A549 (cell line): ENCODE data around the gene TRAF4. TPM values are rescaled to one million over a fixed set of nuclear protein-coding genes. Genes with fewer than 3 reads are reported as not detected.

Source experiments
- ATAC-seq, 2 experiments: fragments of 200-7000 bp in 1 of 2; fragments of >200 bp in 1 of 2; cut with Nextera tagmentation in 1 of 2; cut with Tn5 transposase in 1 of 2; 3 replicates each; pipeline versions ENCODE4 v1.8.0 to v1.9.1; 2018 to 2020; ENCODE audit warnings: mild to moderate bottlenecking in 1 of 2, moderate library complexity in 1 of 2
- CTCF ChIA-PET: fragments of 300-600 bp; sonication (Branson Sonifier 250); formaldehyde crosslinking; extraction: SDS; loops from one replicate; lab custom pipeline; 2021; ENCODE audit warnings: antibody characterized with exemption, inconsistent platforms; lab: Yijun Ruan, JAX
- POLR2A ChIA-PET: fragments of 350-600 bp; formaldehyde crosslinking; extraction: SDS; loops from one replicate; lab custom pipeline; 2021; ENCODE audit warnings: antibody characterized with exemption, inconsistent platforms; lab: Yijun Ruan, JAX
- DNase-seq, 2 experiments: peaks; one replicate each; pipeline versions ENCODE4 v3.0.0 to v3.0.0-alpha.2; 2011 to 2016; ENCODE audit warnings: low read depth in 1 of 2, low spot score in 1 of 2
- FAIRE-seq: peaks from 2 replicates; lab custom pipeline; 2011; peaks lifted over from hg19 to GRCh38; lab: Jason Lieb, UNC
- H3K27ac ChIP-seq, 2 experiments: fragments of >200 bp; sonication (Bioruptor Twin); formaldehyde crosslinking; 3 replicates each; pipeline ENCODE4 v1.5.1; 2016 to 2017
- H3K4me1 ChIP-seq: fragments of >200 bp; sonication (Bioruptor Twin); formaldehyde crosslinking; 3 replicates; pipeline ENCODE4 v1.6.1; 2016
- H3K4me2 ChIP-seq: fragments of >200 bp; sonication (Bioruptor Twin); formaldehyde crosslinking; 3 replicates; pipeline ENCODE4 v1.6.1; 2016
- H3K4me3 ChIP-seq: fragments of >200 bp; sonication (Bioruptor Twin); formaldehyde crosslinking; 3 replicates; pipeline ENCODE4 v1.5.1; 2016
- H3K9me3 ChIP-seq: fragments of >200 bp; sonication (Bioruptor Twin); formaldehyde crosslinking; 3 replicates; pipeline ENCODE4 v1.6.1; 2016
- BHLHE40 ChIP-seq: IDR thresholded peaks from 2 replicates; pipeline ENCODE4 v1.6.1; 2012; ENCODE audit warnings: low read depth, low read length, inconsistent platforms
- CEBPB ChIP-seq, 2 experiments: fragments of >200 bp in 1 of 2; sonication (Bioruptor Twin) in 1 of 2; formaldehyde crosslinking in 1 of 2; IDR thresholded peaks; 2 replicates each; pipeline ENCODE4 v1.6.1; 2012 to 2016
- CHD2 ChIP-seq: fragments of 150-350 bp; IDR thresholded peaks from 2 replicates; pipeline ENCODE4 v1.6.1; 2014; ENCODE audit warnings: low read length; ENCODE audit not compliant: partially characterized antibody
- CHD4 ChIP-seq: fragments of 200-600 bp; sonication (generic); IDR thresholded peaks from 2 replicates; pipeline ENCODE4 v1.6.1; 2016; ENCODE audit warnings: antibody characterized with exemption, mild to moderate bottlenecking, borderline replicate concordance
- EHF ChIP-seq: fragments of 250-450 bp; sonication (Bioruptor Pico); IDR thresholded peaks from 2 replicates; pipeline ENCODE4 v1.5.0; 2020; ENCODE audit warnings: mild to moderate bottlenecking
- FOSB ChIP-seq: fragments of 250-450 bp; sonication (Bioruptor Pico); IDR thresholded peaks from 2 replicates; pipeline ENCODE4 v1.5.0; 2020; ENCODE audit warnings: mild to moderate bottlenecking, moderate library complexity
- GATA3 ChIP-seq: IDR thresholded peaks from 2 replicates; pipeline ENCODE4 v1.6.1; 2012; ENCODE audit warnings: borderline replicate concordance
- HOXA7 ChIP-seq: fragments of 250-450 bp; sonication (Bioruptor Pico); IDR thresholded peaks from 2 replicates; pipeline ENCODE4 v1.5.0; 2020; ENCODE audit warnings: mild to moderate bottlenecking, moderate library complexity
- HOXB5 ChIP-seq: fragments of 250-450 bp; sonication (Bioruptor Pico); IDR thresholded peaks from 2 replicates; pipeline ENCODE4 v1.5.0; 2020; ENCODE audit warnings: mild to moderate bottlenecking, moderate library complexity
- JUN ChIP-seq, 2 experiments: fragments of >200 bp; sonication (Bioruptor Twin); formaldehyde crosslinking; IDR thresholded peaks; 2 replicates in 1 of 2; 3 replicates in 1 of 2; pipeline ENCODE4 v1.6.1; 2016 to 2017
- KDM1A ChIP-seq: fragments of 200-600 bp; sonication (generic); IDR thresholded peaks from 2 replicates; pipeline ENCODE4 v1.6.1; 2016; ENCODE audit warnings: low read depth, mild to moderate bottlenecking
- KDM5A ChIP-seq: fragments of 200-600 bp; sonication (generic); IDR thresholded peaks from 2 replicates; pipeline ENCODE4 v1.6.1; 2016; ENCODE audit warnings: antibody characterized with exemption, mild to moderate bottlenecking
- NFE2L2 ChIP-seq: fragments of 150-350 bp; conservative IDR thresholded peaks from 2 replicates; pipeline ENCODE4 v1.6.1; 2014; ENCODE audit warnings: low read length
- PHF8 ChIP-seq: fragments of 200-600 bp; sonication (generic); IDR thresholded peaks from 2 replicates; pipeline ENCODE4 v1.6.1; 2016; ENCODE audit warnings: low read depth, mild to moderate bottlenecking, antibody characterized with exemption, moderate library complexity, borderline replicate concordance
- POLR2AphosphoS2 ChIP-seq: conservative IDR thresholded peaks from 2 replicates; pipeline ENCODE4 v1.6.1; 2012; ENCODE audit warnings: low read length, improper control_type of control experiment, inconsistent platforms
- RAD21 ChIP-seq, 2 experiments: fragments of >200 bp in 1 of 2; sonication (Bioruptor Twin) in 1 of 2; formaldehyde crosslinking in 1 of 2; IDR thresholded peaks in 1 of 2; conservative IDR thresholded peaks in 1 of 2; 2 replicates in 1 of 2; 3 replicates in 1 of 2; pipeline ENCODE4 v1.6.1; 2012 to 2018; ENCODE audit warnings: inconsistent platforms in 1 of 2
- SMC3 ChIP-seq: fragments of >200 bp; sonication (Bioruptor Twin); formaldehyde crosslinking; IDR thresholded peaks from 3 replicates; pipeline ENCODE4 v1.6.1; 2018; ENCODE audit warnings: inconsistent platforms
- TFCP2L1 ChIP-seq: fragments of 250-450 bp; sonication (Bioruptor Pico); IDR thresholded peaks from 2 replicates; pipeline ENCODE4 v1.5.0; 2021; ENCODE audit warnings: mild to moderate bottlenecking
- WGBS: methylation state at CpG from one replicate; pipeline ENCODE4 v1.1.6; 2017; ENCODE audit errors: missing lambda C conversion rate; 5-methylcytosine and 5-hydroxymethylcytosine counted together
- polyA plus RNA-seq, 4 experiments: library from polyadenylated mRNA; depleted of rRNA in 3 of 4; stranded (reverse); fragments of >200 nt; fragmentation: RNase III in 1 of 4; extraction: RNeasy Plus Mini Kit Qiagen cat#74134 plus additional on column Dnase treatment in 1 of 4; gene quantifications; 2 replicates in 3 of 4; 3 replicates in 1 of 4; pipeline ENCODE4 v1.2.3, GENCODE V29; 2011 to 2017
- TF ChIP-seq, protein P1 (sequence below): IDR thresholded peaks from 2 replicates; pipeline ENCODE4 v1.6.1; 2012
- TF ChIP-seq, protein P2 (sequence below): fragments of 200-600 bp; sonication (generic); IDR thresholded peaks from 2 replicates; pipeline ENCODE4 v1.6.1; 2016; ENCODE audit warnings: antibody characterized with exemption, mild to moderate bottlenecking, moderate library complexity
- TF ChIP-seq, protein P3 (sequence below): fragments of 250-450 bp; sonication (Bioruptor Pico); IDR thresholded peaks from 2 replicates; pipeline ENCODE4 v1.5.0; 2020; ENCODE audit warnings: low read depth, mild to moderate bottlenecking, moderate library complexity
- TF ChIP-seq, protein P4 (sequence below): fragments of >200 bp; sonication (Bioruptor Twin); formaldehyde crosslinking; IDR thresholded peaks from 3 replicates; pipeline ENCODE4 v1.6.1; 2016
- TF ChIP-seq, protein P5 (sequence below): fragments of 450-650 bp; IDR thresholded peaks from 2 replicates; pipeline ENCODE4 v1.6.1; 2014; ENCODE audit warnings: antibody characterized with exemption
- TF ChIP-seq, protein P6 (sequence below): fragments of 250-450 bp; sonication (Bioruptor Pico); IDR thresholded peaks from 2 replicates; pipeline ENCODE4 v1.5.0; 2021; ENCODE audit warnings: mild to moderate bottlenecking, moderate library complexity, borderline replicate concordance
- TF ChIP-seq, protein P7 (sequence below): IDR thresholded peaks from 2 replicates; pipeline ENCODE4 v1.6.1; 2012

Gene TRAF4
- polyA plus RNA-seq, 2 of the 4 experiments (the other 2 are of a cell fraction), result 64.0 to 65.0 TPM

DNA sequence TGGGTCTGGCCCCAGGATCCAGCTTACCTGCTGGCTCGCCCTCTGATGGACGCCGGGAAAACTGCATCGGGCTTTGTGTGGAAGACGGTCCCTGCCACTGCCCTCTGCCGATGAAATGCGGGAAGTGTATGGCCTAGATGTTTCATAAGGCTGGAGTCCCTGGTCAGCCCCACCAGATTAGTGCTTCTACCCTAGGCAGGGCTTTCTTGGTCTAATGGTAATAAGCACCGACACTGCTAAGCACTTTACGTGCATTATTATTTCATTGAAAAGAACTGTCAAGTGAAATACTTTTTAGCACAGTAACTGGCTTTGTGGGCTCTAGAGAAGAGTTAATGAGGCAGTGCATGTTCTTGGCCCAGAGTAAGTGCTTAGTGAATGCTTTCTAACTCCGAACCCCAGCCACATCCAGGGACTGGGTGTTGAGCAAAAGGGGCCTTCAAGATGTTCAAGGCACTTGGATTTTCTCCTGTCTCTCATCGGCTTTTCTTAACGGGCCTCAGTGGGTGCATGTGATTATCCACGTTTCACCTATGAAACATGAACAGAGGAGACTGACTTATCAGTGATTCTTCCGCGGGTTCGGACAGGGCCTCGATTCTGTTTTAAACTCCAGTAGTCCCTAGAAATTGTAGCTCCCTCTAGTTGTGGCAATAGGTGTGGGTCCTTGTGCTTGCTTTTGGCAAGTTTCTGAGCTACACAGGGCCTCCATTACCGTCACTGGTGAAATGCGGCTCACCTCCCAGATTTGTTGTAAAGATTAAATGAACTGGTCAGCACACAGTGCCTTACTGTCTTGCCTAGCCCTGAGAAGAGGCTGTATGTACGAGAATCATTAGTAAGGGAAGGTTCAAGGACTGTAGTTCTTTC, 6.6 kb downstream of the TRAF4 start:
- Histone ChIP-seq H3K9me3 (no peaks in the 10 kb centered on the region), H3K4me1 (peaks cover 50% of the 10 kb centered on the region), H3K4me3 (no peak overlapping the region), H3K27ac (peak overlapping the region in 1 of 2 experiments; percentile 10; a peak in 1 of 6 replicates), H3K4me2 (peak overlapping the region; percentile 20; the same call in 2 of the 3 replicates)
- 39% methylated on average over 20 of the region's 20 CpGs for WGBS
- ATAC-seq (peak; percentile 57 to 72), DNase-seq (peak; percentile 82 to 96), FAIRE-seq (no peak)
- POLR2A ChIA-PET, result interaction anchor here (0.6 to 12.2 kb wide), 5 partner anchors 24 to 200 kb away, joined by 3 to 369 read pairs (median 5); partner anchors contain the start of genes NEK8 and TLCD1
- CTCF ChIA-PET, result interaction anchor here (0.6 to 22.6 kb wide), 60 partner anchors 8 to 208 kb away, joined by 3 to 977 read pairs (median 4); partner anchors contain the start of genes DHRS13, FLOT2, NEK8 and PROCA1
- TF ChIP-seq JUN (IDR thresholded peaks at IDR 0.05), result peak; percentile 44 to 68; a peak in 2 of 5 replicates
- TF ChIP-seq CHD2, result peak; percentile 27
- no peak for TF ChIP-seq EHF (CRISPR knock-in tag)
- TF ChIP-seq, protein P1, sequence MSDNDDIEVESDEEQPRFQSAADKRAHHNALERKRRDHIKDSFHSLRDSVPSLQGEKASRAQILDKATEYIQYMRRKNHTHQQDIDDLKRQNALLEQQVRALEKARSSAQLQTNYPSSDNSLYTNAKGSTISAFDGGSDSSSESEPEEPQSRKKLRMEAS, result peak; percentile 56; the same call in 1 of the 2 replicates
- TF ChIP-seq, protein P2, sequence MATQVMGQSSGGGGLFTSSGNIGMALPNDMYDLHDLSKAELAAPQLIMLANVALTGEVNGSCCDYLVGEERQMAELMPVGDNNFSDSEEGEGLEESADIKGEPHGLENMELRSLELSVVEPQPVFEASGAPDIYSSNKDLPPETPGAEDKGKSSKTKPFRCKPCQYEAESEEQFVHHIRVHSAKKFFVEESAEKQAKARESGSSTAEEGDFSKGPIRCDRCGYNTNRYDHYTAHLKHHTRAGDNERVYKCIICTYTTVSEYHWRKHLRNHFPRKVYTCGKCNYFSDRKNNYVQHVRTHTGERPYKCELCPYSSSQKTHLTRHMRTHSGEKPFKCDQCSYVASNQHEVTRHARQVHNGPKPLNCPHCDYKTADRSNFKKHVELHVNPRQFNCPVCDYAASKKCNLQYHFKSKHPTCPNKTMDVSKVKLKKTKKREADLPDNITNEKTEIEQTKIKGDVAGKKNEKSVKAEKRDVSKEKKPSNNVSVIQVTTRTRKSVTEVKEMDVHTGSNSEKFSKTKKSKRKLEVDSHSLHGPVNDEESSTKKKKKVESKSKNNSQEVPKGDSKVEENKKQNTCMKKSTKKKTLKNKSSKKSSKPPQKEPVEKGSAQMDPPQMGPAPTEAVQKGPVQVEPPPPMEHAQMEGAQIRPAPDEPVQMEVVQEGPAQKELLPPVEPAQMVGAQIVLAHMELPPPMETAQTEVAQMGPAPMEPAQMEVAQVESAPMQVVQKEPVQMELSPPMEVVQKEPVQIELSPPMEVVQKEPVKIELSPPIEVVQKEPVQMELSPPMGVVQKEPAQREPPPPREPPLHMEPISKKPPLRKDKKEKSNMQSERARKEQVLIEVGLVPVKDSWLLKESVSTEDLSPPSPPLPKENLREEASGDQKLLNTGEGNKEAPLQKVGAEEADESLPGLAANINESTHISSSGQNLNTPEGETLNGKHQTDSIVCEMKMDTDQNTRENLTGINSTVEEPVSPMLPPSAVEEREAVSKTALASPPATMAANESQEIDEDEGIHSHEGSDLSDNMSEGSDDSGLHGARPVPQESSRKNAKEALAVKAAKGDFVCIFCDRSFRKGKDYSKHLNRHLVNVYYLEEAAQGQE, result peak; percentile 2; the same call in 1 of the 2 replicates
- no peak for TF ChIP-seq BHLHE40
- TF ChIP-seq NFE2L2, result 0 out of 2 replicates have a peak, but pooled peaks have one; percentile 25
- 0 out of 2 replicates have a peak, but pooled peaks have one; percentile 3 for TF ChIP-seq FOSB (CRISPR knock-in tag)
- no peak for TF ChIP-seq KDM5A
- TF ChIP-seq, protein P3, sequence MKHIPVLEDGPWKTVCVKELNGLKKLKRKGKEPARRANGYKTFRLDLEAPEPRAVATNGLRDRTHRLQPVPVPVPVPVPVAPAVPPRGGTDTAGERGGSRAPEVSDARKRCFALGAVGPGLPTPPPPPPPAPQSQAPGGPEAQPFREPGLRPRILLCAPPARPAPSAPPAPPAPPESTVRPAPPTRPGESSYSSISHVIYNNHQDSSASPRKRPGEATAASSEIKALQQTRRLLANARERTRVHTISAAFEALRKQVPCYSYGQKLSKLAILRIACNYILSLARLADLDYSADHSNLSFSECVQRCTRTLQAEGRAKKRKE, result no peak
- peak; percentile 89; the same call in 1 of the 2 replicates for TF ChIP-seq POLR2AphosphoS2
- TF ChIP-seq, protein P4, sequence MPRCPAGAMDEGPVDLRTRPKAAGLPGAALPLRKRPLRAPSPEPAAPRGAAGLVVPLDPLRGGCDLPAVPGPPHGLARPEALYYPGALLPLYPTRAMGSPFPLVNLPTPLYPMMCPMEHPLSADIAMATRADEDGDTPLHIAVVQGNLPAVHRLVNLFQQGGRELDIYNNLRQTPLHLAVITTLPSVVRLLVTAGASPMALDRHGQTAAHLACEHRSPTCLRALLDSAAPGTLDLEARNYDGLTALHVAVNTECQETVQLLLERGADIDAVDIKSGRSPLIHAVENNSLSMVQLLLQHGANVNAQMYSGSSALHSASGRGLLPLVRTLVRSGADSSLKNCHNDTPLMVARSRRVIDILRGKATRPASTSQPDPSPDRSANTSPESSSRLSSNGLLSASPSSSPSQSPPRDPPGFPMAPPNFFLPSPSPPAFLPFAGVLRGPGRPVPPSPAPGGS, result peak; percentile 34; the same call in 1 of the 3 replicates
- no peak for TF ChIP-seq TFCP2L1 (CRISPR knock-in tag)
- TF ChIP-seq CEBPB (IDR thresholded peaks at IDR 0.05), result peak in 1 of 2 experiments; percentile 3; a peak in 1 of 4 replicates
- TF ChIP-seq, protein P5, sequence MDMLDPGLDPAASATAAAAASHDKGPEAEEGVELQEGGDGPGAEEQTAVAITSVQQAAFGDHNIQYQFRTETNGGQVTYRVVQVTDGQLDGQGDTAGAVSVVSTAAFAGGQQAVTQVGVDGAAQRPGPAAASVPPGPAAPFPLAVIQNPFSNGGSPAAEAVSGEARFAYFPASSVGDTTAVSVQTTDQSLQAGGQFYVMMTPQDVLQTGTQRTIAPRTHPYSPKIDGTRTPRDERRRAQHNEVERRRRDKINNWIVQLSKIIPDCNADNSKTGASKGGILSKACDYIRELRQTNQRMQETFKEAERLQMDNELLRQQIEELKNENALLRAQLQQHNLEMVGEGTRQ, result no peak
- peak; percentile 98 for TF ChIP-seq SMC3
- peak; percentile 87 to 88 for TF ChIP-seq RAD21 (conservative IDR thresholded peaks at IDR 0.05 in 1 of 2, IDR thresholded peaks at IDR 0.05 in 1 of 2)
- no peak for TF ChIP-seq CHD4
- TF ChIP-seq, protein P6, sequence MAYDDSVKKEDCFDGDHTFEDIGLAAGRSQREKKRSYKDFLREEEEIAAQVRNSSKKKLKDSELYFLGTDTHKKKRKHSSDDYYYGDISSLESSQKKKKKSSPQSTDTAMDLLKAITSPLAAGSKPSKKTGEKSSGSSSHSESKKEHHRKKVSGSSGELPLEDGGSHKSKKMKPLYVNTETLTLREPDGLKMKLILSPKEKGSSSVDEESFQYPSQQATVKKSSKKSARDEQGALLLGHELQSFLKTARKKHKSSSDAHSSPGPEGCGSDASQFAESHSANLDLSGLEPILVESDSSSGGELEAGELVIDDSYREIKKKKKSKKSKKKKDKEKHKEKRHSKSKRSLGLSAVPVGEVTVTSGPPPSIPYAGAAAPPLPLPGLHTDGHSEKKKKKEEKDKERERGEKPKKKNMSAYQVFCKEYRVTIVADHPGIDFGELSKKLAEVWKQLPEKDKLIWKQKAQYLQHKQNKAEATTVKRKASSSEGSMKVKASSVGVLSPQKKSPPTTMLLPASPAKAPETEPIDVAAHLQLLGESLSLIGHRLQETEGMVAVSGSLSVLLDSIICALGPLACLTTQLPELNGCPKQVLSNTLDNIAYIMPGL (CRISPR knock-in tag), result no peak
- 0 out of 2 replicates have a peak, but pooled peaks have one; percentile 31 for TF ChIP-seq HOXA7
- TF ChIP-seq, protein P7, sequence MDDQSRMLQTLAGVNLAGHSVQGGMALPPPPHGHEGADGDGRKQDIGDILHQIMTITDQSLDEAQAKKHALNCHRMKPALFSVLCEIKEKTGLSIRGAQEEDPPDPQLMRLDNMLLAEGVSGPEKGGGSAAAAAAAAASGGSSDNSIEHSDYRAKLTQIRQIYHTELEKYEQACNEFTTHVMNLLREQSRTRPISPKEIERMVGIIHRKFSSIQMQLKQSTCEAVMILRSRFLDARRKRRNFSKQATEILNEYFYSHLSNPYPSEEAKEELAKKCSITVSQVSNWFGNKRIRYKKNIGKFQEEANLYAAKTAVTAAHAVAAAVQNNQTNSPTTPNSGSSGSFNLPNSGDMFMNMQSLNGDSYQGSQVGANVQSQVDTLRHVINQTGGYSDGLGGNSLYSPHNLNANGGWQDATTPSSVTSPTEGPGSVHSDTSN, result 0 out of 2 replicates have a peak, but pooled peaks have one; percentile 9
- TF ChIP-seq PHF8, result no peak
- TF ChIP-seq KDM1A, result no peak
- no peak for TF ChIP-seq GATA3
- TF ChIP-seq HOXB5, result no peak
